HG03066 (cell line): Measurements from ENCODE around the gene PACSIN2.
"Not testable (repeated sequence)": the region's sequence is repeated elsewhere in the genome, so short reads cannot be mapped to it uniquely, and the experiment has no call there.

Experiments used
- ATAC-seq: cut with Tn5 transposase; IDR thresholded peaks from one replicate; pipeline ENCODE4 v1.9.1; 2021; ENCODE audit warnings: low read depth; ENCODE audit not compliant: unreplicated experiment

Gene PACSIN2

DNA sequence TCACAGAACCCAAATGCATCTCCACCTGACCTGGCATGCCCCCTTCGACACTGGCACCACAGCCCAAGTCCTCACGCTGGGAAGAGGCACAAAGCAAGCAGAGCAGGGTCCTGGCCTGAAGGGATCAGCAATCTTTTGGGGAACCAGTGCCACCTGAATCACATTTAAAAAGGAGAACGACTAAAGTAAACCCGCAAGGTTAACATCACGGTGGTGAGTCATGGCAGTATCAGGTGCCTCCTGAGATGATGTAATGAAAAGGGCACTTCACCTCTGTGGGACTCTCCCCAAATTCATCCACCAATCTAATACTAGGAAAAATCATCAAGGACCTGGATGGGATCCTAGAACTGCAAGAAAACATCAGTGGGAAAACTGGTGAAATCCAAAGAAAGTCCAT is 44.9 kb downstream of the PACSIN2 start:
- no peak for ATAC-seq

GRCh38 chr22:42969348-42969975 is 45.5 kb downstream of the PACSIN2 start:
- no peak for ATAC-seq

GRCh38 chr22:42967933-42968332 is 47.0 kb downstream of the PACSIN2 start:
- no peak for ATAC-seq

- ATAC-seq = no peak
Observed at GRCh38 chr22:42967005-42967404, 47.9 kb downstream of the PACSIN2 start.

- ATAC-seq = no peak
Observed at GRCh38 chr22:42966497-42966896, 48.5 kb downstream of the PACSIN2 start.

DNA sequence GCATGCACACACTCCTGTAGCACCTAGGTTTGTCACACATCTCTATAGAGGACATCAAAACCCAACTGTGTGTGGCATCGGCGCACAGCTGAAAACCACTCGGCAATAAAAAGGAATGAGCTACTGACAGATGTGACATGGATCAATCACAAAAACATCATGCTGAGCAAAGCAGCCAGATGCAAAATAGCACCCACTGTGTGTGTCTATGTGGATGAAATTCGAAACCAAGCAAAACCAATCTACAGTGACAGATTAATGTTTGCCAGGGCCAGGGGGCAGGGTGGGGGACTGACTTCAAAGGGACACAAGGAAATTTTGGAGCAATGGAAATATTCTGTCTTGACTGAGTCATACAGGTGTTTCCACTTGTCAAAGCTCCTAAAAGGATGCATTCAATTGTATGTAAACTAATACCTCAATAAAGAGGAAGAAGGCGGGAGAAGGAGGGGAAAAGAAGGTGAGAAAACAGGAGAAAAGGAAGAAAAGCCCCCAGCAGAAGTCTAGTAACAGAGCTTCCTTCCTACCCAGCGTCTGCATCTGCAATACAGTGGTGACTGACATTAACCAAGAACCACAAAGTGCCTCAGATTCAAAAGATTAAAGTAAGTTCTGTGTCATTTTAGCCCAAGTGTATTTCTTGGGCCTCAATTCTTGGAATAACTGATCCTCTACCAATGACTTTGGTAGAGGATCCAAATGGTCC is 49.8 kb downstream of the PACSIN2 start:
- ATAC-seq = no peak

- no peak for ATAC-seq
Observed at GRCh38 chr22:42963231-42963595, 51.7 kb downstream of the PACSIN2 start.

- ATAC-seq = no peak
Observed at GRCh38 chr22:42962295-42963230, 52.4 kb downstream of the PACSIN2 start.

DNA sequence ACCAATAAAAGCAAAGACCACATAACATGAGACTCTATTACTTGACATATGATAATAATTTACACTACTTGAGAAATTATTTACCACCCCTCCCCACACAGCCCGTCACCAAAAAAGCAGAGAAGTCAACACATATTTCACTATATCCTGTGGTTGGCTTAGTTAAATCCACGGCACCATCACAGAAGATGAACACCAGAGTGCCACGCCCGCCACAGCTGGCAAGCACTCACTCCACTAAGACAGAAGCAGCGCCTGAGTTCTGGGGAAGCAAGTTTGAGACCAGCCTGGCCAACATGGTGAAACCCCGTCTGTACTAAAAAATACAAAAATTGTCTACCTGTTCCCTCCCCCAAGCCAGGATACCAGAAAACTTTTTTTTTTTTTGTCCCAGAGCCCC is 53.1 kb downstream of the PACSIN2 start:
- ATAC-seq = no peak

DNA sequence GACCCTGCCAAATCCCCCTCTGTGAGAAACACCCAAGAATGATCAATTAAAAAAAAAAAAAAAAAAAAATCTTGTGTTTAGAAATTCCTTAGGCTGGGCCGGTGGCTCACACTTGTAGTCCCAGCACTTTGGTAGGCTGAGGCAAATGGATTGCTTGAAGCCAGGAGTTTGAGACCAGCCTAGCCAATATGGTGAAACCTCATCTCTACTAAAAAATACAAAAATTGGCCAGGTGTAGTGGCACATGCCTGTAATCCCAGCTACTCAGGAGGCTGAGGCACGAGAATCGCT is 53.6 kb downstream of the PACSIN2 start:
- not testable (repeated sequence) for ATAC-seq

- no peak for ATAC-seq
Observed at GRCh38 chr22:42960531-42961399, 54.2 kb downstream of the PACSIN2 start.

GRCh38 chr22:42959576-42960509 is 55.1 kb downstream of the PACSIN2 start:
- no peak for ATAC-seq

DNA sequence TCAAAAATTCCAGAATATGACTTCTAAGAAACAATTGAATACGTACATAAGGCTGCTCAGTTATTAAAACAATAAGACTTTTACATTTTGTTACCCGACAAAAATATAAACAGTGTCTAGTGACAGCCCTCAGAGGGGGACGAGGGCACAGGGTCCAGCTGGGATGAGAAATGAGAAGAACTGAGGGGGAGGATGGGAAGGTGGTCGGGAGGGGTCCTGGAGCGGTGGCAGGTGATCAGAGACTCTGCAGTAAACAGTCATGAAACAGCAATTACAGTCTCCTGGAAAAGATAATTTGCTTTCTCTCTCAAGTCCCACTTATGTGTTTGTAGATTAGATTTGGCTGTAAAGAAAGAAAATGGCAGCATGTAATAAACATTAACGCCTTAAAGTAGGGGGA is 56.0 kb downstream of the PACSIN2 start:
- no peak for ATAC-seq

DNA sequence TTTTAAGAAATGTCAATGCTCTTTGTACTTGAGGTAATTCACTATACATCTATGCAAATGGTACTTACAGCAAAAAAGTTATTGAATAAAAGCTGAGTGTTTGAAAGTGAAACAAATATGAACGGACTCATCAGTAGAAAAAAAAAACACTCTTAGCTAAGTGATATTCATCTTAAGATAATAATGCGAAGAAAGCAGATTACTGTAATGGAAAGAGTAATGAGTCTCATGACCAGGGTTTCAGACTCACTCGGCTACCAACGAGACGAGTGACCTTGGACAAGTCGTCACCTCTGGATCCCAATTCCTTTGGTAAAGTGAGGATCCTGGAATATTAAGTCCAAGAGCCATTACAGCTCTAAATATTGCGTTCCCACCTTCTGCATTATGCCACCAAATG is 57.0 kb downstream of the PACSIN2 start:
- no peak for ATAC-seq

GRCh38 chr22:42957544-42957943 is 57.4 kb downstream of the PACSIN2 start:
- no peak for ATAC-seq

DNA sequence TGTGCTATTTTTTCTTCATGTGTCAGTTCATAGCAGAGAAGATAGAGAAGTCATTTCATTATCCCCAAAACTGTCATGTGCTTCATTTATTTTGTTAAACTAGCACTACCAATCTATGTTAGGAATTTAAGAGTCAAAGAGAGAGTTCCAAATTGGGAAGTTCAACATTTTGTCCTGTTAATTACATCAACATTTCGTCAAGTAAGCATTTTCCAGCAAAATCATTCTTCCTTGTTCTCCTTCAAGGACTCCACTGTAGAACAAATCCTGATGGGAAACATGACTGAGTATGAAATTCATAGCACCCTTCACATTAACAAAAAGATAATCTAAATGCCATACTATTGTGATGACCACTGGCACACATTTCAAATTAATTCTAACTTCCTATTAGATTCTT is 59.1 kb downstream of the PACSIN2 start:
- no peak for ATAC-seq

DNA sequence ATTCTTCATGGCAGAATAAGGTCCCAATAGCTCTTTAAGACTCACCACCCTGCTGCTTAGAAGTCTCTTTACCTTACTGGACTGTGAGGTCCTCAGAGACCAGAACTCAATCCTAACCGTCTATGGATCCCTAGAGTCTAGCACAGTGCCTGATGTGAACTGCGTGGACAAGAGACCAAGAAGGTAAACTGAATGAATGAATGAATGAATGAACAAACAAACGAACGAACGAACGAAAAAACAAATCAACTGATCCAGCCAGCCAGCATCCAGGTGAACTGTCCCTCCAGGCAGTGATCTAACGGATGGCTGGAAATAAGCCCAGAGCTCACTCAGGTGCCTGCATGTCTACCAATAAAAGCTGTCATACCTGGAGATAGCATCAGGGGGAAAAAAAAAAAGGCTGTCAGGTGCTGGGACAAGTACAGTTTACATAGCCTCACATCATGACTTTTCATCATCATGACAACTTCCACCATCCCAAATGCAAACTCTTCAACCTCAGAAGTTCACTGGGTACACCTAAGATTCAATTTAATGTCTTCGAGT is 59.8 kb downstream of the PACSIN2 start:
- ATAC-seq = no peak

- ATAC-seq = not testable (repeated sequence)
Observed at GRCh38 chr22:42953751-42954150, 61.2 kb downstream of the PACSIN2 start.

GRCh38 chr22:42951093-42951710 is 63.7 kb downstream of the PACSIN2 start:
- no peak for ATAC-seq
